Activated CD8-positive, alpha-beta memory T cell treated with anti-CD3 and anti-CD28 coated beads for 1 hour (primary cell): ENCODE measurements around the gene ACVR2A.

Experiments used
- DNase-seq, 2 donors: peaks; one replicate each; pipeline ENCODE4 v3.0.0-alpha.2; 2020; ENCODE audit warnings: low read depth in 1 of 2; ENCODE audit errors: extremely low read depth in 1 of 2

ACVR2A gene

DNA sequence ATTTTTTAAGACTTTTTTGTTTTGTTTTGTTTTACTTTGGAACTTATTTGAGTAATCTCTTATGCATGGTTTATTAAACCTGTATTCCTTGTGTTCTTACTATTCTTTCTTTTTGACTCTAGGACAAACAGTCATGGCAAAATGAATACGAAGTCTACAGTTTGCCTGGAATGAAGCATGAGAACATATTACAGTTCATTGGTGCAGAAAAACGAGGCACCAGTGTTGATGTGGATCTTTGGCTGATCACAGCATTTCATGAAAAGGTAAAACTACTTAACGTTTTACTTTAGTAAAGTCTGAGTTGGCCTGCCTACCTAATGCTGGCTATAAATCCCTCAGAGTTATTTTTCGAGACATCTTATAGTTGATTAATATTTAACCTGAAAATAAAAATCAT lies 72.3 kb downstream of the ACVR2A start:
- no peak for DNase-seq

DNA sequence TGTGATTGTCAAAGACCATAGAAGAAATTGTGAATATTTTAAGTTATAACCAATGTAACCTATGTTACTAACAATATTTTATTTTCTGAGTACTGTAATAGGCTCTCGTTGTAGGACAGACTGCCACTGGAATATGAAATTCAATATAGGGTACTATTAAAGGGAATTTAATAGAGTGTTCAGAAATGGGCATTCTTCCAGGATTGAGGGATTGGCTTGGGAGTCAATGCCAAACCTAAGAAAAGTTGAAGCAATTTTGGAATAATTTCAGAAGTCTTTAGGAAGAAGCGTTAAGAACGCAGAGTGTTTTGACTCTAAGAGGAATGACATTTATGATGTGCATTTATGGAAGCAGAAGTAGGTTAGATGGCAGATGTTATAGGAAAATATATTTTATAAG lies 79.0 kb downstream of the ACVR2A start:
- no peak for DNase-seq

DNA sequence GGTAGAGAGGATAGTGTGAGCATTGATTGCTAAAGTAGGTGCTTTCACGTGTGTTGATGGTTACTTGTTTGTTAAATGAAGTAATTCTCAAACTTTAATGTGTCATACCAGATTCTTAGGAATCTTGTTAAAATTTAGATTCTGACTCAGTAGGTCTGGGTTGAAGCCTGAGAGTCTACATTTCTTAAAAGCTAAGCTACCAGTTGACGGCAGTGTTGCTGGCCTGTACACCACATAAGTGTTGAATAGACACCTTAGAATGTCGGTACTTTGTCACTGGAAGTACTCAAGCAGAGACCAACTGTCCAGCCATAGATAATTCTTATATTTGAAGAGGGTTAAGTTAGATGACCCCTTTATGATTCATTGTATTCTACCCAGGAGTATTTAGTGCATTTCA lies 79.8 kb downstream of the ACVR2A start:
- DNase-seq: no peak

DNA sequence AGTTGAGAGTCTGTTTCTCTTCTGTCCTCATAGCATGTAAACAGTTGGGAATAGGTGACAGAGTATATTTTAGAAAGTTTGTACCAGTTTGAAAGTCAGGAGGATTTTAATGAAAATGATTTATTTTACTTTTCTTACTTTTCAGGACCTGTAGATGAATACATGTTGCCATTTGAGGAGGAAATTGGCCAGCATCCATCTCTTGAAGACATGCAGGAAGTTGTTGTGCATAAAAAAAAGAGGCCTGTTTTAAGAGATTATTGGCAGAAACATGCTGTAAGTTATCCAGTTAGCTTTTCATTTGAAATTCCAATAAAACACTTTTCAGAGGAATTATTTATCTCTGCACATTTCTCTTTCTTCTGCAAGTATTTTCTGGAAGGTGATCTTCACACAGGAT lies 81.1 kb downstream of the ACVR2A start:
- DNase-seq: no peak

DNA sequence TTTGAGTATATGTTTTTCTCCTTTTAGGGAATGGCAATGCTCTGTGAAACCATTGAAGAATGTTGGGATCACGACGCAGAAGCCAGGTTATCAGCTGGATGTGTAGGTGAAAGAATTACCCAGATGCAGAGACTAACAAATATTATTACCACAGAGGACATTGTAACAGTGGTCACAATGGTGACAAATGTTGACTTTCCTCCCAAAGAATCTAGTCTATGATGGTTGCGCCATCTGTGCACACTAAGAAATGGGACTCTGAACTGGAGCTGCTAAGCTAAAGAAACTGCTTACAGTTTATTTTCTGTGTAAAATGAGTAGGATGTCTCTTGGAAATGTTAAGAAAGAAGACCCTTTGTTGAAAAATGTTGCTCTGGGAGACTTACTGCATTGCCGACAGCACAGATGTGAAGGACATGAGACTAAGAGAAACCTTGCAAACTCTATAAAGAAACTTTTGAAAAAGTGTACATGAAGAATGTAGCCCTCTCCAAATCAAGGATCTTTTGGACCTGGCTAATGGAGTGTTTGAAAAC lies 82.3 kb downstream of the ACVR2A start:
- DNase-seq: no peak

DNA sequence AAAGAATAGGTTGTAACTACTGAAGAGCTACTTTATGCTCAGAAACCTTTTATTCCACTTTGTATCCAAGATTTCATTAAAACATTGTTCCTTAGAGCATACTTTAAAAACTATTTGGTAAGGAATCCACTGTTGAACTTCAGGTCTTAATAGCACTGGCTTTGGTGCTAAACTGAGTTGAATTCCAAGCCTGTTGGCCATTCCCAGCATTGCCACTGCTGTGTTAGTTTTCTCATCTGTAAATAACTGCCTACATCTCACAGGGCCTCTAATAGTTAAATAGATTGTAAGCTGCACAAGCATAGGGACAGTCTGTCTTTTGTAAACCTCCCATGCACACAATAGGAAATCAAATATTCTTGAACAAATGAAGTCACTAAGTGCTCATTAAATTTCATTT lies 89.1 kb downstream of the ACVR2A start:
- no peak for DNase-seq

DNA sequence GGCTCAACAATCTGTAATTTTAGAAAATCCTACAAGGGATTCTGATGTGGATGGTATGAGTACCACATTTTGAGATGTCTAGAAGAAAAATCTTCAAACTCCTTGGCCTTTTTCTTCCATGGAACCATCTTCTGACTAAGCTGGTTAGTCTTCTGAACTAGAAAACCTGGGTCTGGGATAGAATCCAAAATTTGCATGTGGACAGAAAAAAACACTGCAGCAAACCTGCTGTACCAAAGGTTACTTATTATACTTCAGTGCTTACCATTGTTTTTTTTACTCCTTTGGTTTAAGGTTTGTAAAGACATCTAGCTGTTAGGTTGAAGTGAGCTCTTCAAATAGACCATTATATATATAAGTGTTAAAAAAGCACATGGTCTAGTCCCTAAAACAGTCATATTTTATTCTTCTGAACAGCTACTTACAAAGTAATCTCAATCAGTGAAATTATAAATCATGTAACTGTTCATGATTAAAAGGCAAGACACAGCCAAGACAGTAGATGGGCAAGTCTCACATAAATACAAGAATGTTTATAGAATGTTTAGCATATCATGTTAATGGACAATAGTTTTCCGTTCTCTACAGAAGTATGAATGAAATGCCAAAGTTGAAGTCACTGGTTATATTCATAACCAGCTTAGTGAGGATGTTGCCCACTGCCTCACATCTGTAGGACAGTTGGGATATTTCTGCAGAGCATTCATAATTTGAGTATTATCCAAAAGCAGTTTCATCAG lies 90.2 kb downstream of the ACVR2A start:
- no peak for DNase-seq

DNA sequence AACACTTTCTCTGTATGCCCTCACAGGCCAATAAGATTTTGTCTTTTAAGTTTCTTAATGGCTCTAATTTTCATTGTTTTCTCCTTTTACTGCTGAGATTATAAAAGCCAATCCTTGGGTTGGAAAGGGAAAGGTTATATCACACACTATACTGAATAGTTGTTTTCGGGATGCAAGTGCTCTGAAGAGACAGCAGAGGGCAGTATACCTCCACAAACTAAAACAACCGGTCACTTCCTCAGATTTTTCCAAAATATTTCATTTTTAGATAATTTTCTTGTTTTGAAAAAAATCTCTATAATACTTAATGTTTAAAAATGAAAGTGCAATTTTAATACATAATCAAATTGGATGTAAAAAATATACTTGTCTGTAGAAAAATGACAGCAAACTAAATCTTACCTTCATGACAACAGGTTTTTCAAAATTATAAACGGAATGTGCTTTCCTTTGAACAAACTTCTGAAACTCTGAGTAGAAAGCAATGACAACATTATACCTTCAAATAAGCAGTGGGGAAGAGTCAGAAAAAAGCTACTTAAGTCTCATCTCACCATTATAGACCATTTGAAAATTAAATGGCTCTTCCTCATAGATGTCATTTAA lies 93.0 kb downstream of the ACVR2A start:
- no peak for DNase-seq

DNA sequence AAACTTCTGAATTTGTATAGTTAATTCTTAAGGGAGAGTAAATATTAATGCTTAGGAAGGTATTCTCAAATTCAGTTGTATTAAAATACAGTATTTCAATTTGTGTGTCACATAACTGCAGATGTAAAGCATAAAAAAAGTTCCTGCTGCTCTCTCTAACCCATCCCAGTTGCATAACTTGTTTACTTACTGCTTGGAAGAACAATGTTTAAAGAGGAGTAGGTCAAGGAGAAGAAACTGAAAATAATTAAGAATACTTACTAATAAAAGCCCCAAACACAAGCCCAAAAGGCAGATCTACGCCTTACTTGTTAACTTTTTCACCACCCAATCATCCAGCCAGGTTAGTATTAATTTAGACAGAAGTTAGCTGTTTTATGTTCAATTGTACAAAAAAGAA lies 94.5 kb downstream of the ACVR2A start:
- DNase-seq: no peak

DNA sequence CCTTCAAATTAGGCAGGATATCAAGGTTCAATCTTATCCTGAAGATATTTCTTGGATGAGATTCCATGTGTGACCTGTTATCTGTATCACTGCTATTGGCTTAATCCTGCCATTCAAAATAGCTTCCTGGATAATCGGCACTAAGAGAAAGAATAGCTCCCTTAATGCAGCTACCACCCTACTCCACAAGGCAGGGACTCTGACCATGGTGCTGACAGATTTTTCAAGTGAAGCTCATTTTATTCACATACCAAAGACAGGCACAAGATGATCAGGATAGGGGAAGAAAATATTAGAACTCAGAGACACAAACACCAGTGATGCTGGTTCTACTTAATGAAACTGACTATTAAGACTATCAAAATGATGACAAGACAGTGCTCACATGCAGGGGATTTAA lies 100.8 kb downstream of the ACVR2A start:
- DNase-seq: no peak

DNA sequence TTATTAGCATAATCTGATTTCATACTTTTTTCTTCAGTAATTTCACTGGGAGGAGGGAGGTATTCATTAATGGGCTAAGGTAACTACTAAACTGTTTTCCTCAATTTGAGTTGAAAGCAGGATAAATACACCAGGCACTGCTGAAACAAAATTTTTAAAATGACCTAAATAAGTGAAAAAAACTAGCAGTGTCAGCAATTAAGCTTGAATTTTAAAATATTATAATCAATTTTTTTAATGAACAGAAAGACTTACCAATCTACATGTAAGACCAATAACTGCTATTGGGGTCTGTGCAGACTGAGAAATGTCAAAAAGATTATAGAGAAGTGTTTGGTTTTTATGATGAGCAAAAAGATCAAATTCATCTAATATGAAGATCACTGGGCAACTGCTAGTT lies 107.3 kb downstream of the ACVR2A start:
- DNase-seq: no peak

DNA sequence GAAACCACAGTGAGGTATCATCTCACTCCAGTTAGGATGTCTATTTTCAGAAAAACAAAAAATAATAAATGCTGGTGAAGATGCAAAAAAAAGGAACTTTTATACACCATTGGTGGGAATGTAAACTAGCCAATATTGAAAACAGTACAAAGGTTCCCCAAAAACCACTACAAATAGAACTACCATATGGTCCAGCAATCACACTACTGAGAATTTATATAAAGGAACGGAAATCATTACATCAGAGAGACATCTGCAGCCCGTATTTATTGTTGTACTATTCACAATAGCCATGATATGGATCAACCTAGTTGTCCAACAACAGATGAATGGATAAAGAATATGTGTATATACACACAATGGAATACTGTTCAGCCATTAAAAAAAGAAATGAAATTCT lies 123.7 kb downstream of the ACVR2A start:
- no peak for DNase-seq

DNA sequence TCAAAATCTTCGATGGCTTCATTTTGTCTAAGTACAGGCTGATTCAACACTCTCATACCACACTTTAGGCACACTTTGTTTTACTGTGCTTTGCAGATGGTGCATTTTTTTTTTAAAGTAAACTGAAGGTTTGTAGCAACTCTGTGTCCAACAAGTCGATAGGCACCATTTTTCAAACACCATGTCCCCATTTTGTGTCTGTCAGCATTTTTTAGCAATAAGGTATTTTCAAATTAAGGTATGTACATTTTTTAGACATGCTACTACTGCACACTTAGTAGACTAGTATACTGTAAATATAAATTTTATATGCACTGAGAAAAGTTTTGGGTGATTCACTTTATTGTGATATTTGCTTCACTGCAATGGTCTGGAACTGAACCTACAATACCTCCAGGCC lies 131.3 kb downstream of the ACVR2A start:
- no peak for DNase-seq

DNA sequence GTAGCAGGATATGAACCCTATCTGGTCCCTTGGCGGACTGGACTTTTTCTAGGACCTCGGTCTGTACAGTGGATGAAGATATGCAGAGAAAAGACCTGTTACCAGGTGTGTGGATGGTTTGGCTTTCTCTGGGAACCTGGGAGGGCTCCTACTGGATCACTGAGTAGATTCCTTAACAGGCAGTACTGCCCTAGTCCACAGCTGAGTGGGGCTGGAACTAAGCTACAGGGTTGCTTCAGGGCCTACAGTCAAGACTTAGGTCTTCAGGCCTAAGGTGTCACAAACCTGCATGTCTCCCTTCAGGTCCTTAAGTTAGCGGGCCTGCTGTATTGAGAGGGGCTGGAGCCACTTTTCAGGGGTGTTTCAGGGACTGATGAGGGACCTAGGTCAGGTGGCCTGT lies 132.8 kb downstream of the ACVR2A start:
- no peak for DNase-seq
